GM12878 (cell line): ENCODE measurements around the gene IL12B. TPM values are rescaled to one million over a fixed set of nuclear protein-coding genes. Genes with fewer than 3 reads are reported as not detected.
A peak's percentile ranks its signal among the peaks of the same experiment; 100 is the strongest.

ENCODE experiments used
- ATF7 ChIP-seq: fragments of 450-650 bp; IDR thresholded peaks from 2 replicates; pipeline ENCODE4 v1.6.1; 2016; ENCODE audit warnings: low read depth, mild to moderate bottlenecking
- BACH1 ChIP-seq: fragments of 450-650 bp; IDR thresholded peaks from 2 replicates; pipeline ENCODE4 v1.6.1; 2017; ENCODE audit warnings: mild to moderate bottlenecking, borderline replicate concordance
- BRCA1 ChIP-seq: IDR thresholded peaks from 2 replicates; pipeline ENCODE4 v1.6.1; 2011; ENCODE audit warnings: low read depth, low read length, improper control_type of control experiment
- CREB1 ChIP-seq: IDR thresholded peaks from 2 replicates; pipeline ENCODE4 v1.6.1; 2012; ENCODE audit warnings: low read depth, mild to moderate bottlenecking, inconsistent platforms
- DPF2 ChIP-seq: fragments of 450-650 bp; IDR thresholded peaks from 2 replicates; pipeline ENCODE4 v1.6.1; 2017; ENCODE audit warnings: mild to moderate bottlenecking
- EED ChIP-seq: sonication (generic); IDR thresholded peaks from 2 replicates; pipeline ENCODE4 v1.6.1; 2016; ENCODE audit warnings: antibody characterized with exemption, low read depth
- EP300 ChIP-seq, 2 experiments: fragments of 150-350 bp in 1 of 2; IDR thresholded peaks; 2 replicates each; pipeline ENCODE4 v1.6.1; 2011 to 2012; ENCODE audit warnings: low read depth in 2 of 2, low read length in 2 of 2, borderline replicate concordance in 1 of 2, improper control_type of control experiment in 1 of 2, inconsistent platforms in 1 of 2; ENCODE audit not compliant: control insufficient read depth in 1 of 2
- HCFC1 ChIP-seq: fragments of 150-350 bp; IDR thresholded peaks from 2 replicates; pipeline ENCODE4 v1.6.1; 2014; ENCODE audit warnings: low read length
- HDGF ChIP-seq: fragments of 450-650 bp; IDR thresholded peaks from 2 replicates; pipeline ENCODE4 v1.6.1; 2016; ENCODE audit warnings: antibody characterized with exemption
- MYB ChIP-seq: fragments of 150-350 bp; IDR thresholded peaks from 2 replicates; pipeline ENCODE4 v1.6.1; 2014; ENCODE audit warnings: mild to moderate bottlenecking, low read depth, low read length, borderline replicate concordance
- NBN ChIP-seq: fragments of 450-650 bp; IDR thresholded peaks from 2 replicates; pipeline ENCODE4 v1.6.1; 2016
- NFIC ChIP-seq: IDR thresholded peaks from 2 replicates; pipeline ENCODE4 v1.6.1; 2012; ENCODE audit warnings: low read depth, mild to moderate bottlenecking, inconsistent platforms, low read length, moderate library complexity
- NFXL1 ChIP-seq: fragments of 450-650 bp; IDR thresholded peaks from 2 replicates; pipeline ENCODE4 v1.6.1; 2017; ENCODE audit warnings: antibody characterized with exemption, mild to moderate bottlenecking, borderline replicate concordance
- NR2F1 ChIP-seq: fragments of 450-650 bp; conservative IDR thresholded peaks from 2 replicates; pipeline ENCODE4 v1.6.1; 2017; ENCODE audit warnings: mild to moderate bottlenecking
- NRF1 ChIP-seq: conservative IDR thresholded peaks from 2 replicates; pipeline ENCODE4 v1.6.1; 2011; ENCODE audit warnings: mild to moderate bottlenecking, low read depth, low read length, improper control_type of control experiment
- POU2F2 ChIP-seq: IDR thresholded peaks from 3 replicates; pipeline ENCODE4 v1.6.1; 2011; ENCODE audit warnings: low read depth, mild to moderate bottlenecking, low read length, borderline replicate concordance
- RELB ChIP-seq: fragments of 450-650 bp; IDR thresholded peaks from 2 replicates; pipeline ENCODE4 v1.6.1; 2017; ENCODE audit warnings: low read depth, mild to moderate bottlenecking, moderate library complexity
- SP1 ChIP-seq: IDR thresholded peaks from one replicate; pipeline ENCODE4 v1.6.1; 2011; ENCODE audit warnings: low read depth, low read length
- SPI1 ChIP-seq: IDR thresholded peaks from 2 replicates; pipeline ENCODE4 v1.6.1; 2011; ENCODE audit warnings: low read depth, mild to moderate bottlenecking, low read length, moderate library complexity, borderline replicate concordance; ENCODE audit not compliant: insufficient read depth
- STAT1 ChIP-seq: fragments of 450-650 bp; conservative IDR thresholded peaks from 2 replicates; pipeline ENCODE4 v1.6.1; 2014; ENCODE audit warnings: antibody characterized with exemption, mild to moderate bottlenecking
- STAT3 ChIP-seq: IDR thresholded peaks from 2 replicates; pipeline ENCODE4 v1.6.1; 2011; ENCODE audit warnings: low read depth, low read length, improper control_type of control experiment
- YBX1 ChIP-seq: fragments of 450-650 bp; IDR thresholded peaks from 2 replicates; pipeline ENCODE4 v1.6.1; 2016; ENCODE audit warnings: antibody characterized with exemption
- ZNF592 ChIP-seq: fragments of 450-650 bp; IDR thresholded peaks from 2 replicates; pipeline ENCODE4 v1.6.1; 2017; ENCODE audit warnings: mild to moderate bottlenecking, moderate library complexity
- polyA plus RNA-seq, 11 experiments: library from polyadenylated mRNA; depleted of rRNA in 4 of 11; unstranded in 6 of 11; stranded (reverse) in 5 of 11; fragments of >200 nt; fragmentation: Nextera tagmentation in 4 of 11; fragmentation: Illumina TruSeq in 1 of 11; extraction: Ambion mirVana in 4 of 11; extraction: Trizol in 1 of 11; gene quantifications; 1 replicate in 1 of 11; 2 replicates in 10 of 11; pipeline versions ENCODE4 v1.2.1 to v1.2.3, GENCODE V29; 2011 to 2016; ENCODE audit warnings: inconsistent platforms in 2 of 11, missing spikeins in 2 of 11, low read depth in 1 of 11
- total RNA-seq, 4 experiments: library from RNA; depleted of rRNA in 3 of 4; stranded (reverse); fragments of >200 nt in 3 of 4; fragmentation: Illumina TruSeq in 1 of 4; extraction: Trizol in 1 of 4; gene quantifications; 2 replicates each; pipeline versions ENCODE4 v1.2.1 to v1.2.3, GENCODE V29; 2013 to 2021
- TF ChIP-seq, protein P1 (sequence below): fragments of 450-650 bp; formaldehyde crosslinking; IDR thresholded peaks from 2 replicates; pipeline ENCODE4 v1.4.0; 2022; ENCODE audit warnings: mild to moderate bottlenecking, moderate library complexity

Gene IL12B
- total and polyA plus RNA-seq, 10 of the 15 experiments (the other 5 are each of a cell fraction or from before 2014, with no cell fraction given) = 0.15 to 0.72 (median 0.45) TPM

DNA sequence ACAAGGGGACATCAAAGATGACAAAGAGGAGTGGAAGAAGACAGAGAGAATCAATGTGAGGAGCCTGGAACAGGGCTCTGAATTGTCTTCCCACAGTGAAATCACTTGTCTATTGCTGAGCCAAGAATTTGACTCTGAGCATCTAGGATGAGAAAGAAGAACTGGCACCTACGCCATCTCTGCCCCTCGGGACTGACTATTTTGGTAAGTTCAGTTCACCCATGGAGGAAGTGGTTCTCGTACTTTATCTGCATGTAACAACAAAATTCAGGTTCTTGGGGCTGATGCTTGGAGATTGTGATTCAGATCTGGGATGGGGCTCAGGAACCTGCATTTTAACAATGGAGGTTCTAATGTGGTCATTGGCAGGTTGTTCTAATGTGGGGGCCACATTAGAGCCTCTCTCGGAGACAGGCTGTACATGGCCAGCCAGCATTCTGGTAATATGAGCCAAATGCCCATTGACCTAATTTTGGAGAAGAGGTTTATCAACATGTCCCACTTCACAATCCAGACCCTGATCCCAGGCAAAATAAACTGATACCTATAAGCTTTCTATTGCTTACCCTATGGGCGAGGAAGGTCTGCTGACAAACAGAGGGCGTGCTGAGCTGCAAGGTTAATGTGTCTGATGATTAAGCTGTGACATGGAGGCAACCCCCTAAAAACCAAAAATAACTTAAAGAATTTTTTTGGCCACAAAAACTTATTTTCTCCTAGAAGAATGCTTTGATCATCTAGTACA is 2.7 kb upstream of the IL12B start (continued):
- TF ChIP-seq NRF1 = no peak
- no peak for TF ChIP-seq BRCA1
- TF ChIP-seq EP300 (IDR thresholded peaks at IDR 0.05; ENCODE audit: borderline replicate concordance in 1 of 2, control insufficient read depth in 1 of 2, low read depth in 2 of 2, low read length in 2 of 2) = peak in 1 of 2 experiments; percentile 71; a peak in 1 of 4 replicates
- no peak for TF ChIP-seq MYB
- no peak for TF ChIP-seq BACH1
- no peak for TF ChIP-seq NR2F1
- peak; percentile 30; the same call in 1 of the 2 replicates for TF ChIP-seq ATF7
- TF ChIP-seq POU2F2 = no peak
- TF ChIP-seq YBX1 = no peak
- TF ChIP-seq STAT1 = no peak
- TF ChIP-seq EED = no peak
- TF ChIP-seq HDGF = no peak
- peak; percentile 60; the same call in 1 of the 2 replicates for TF ChIP-seq DPF2
- TF ChIP-seq HCFC1 = no peak
- TF ChIP-seq NFIC = no peak
- TF ChIP-seq SP1 = no peak
- TF ChIP-seq CREB1 = no peak
- TF ChIP-seq SPI1 = peak; percentile 84
- TF ChIP-seq NBN = no peak
- TF ChIP-seq NFXL1 = no peak
- TF ChIP-seq, protein P1, sequence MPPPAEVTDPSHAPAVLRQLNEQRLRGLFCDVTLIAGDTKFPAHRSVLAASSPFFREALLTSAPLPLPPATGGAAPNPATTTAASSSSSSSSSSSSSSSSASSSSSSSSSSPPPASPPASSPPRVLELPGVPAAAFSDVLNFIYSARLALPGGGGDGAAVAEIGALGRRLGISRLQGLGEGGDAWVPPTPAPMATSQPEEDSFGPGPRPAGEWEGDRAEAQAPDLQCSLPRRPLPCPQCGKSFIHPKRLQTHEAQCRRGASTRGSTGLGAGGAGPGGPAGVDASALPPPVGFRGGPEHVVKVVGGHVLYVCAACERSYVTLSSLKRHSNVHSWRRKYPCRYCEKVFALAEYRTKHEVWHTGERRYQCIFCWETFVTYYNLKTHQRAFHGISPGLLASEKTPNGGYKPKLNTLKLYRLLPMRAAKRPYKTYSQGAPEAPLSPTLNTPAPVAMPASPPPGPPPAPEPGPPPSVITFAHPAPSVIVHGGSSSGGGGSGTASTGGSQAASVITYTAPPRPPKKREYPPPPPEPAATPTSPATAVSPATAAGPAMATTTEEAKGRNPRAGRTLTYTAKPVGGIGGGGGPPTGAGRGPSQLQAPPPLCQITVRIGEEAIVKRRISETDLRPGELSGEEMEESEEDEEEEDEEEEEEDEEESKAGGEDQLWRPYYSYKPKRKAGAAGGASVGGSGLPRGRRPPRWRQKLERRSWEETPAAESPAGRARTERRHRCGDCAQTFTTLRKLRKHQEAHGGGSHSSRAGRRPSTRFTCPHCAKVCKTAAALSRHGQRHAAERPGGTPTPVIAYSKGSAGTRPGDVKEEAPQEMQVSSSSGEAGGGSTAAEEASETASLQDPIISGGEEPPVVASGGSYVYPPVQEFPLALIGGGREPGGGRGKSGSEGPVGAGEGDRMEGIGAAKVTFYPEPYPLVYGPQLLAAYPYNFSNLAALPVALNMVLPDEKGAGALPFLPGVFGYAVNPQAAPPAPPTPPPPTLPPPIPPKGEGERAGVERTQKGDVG (CRISPR knock-in tag) = no peak
- no peak for TF ChIP-seq STAT3
- 0 out of 2 replicates have a peak, but pooled peaks have one; percentile 33 for TF ChIP-seq RELB
- no peak for TF ChIP-seq ZNF592
